Mammary epithelial cell (primary cell): Measurements from ENCODE around the gene SYVN1.
A peak's percentile ranks its signal among the peaks of the same experiment; 100 is the strongest.

Experiments used
- EZH2 ChIP-seq: IDR thresholded peaks from 2 replicates; pipeline ENCODE4 v1.6.1; 2012; ENCODE audit warnings: low read length, inconsistent platforms, borderline replicate concordance
- TF ChIP-seq, protein P1 (sequence below), 2 donors: IDR thresholded peaks in 1 of 2; conservative IDR thresholded peaks in 1 of 2; 2 replicates each; pipeline ENCODE4 v1.5.1; 2011 to 2012; ENCODE audit warnings: inconsistent platforms in 2 of 2, low read length in 2 of 2, mild to moderate bottlenecking in 2 of 2, control low read depth in 1 of 2, low read depth in 1 of 2; ENCODE audit not compliant: insufficient read depth in 1 of 2; ENCODE audit errors: extremely low read depth in 1 of 2

DNA sequence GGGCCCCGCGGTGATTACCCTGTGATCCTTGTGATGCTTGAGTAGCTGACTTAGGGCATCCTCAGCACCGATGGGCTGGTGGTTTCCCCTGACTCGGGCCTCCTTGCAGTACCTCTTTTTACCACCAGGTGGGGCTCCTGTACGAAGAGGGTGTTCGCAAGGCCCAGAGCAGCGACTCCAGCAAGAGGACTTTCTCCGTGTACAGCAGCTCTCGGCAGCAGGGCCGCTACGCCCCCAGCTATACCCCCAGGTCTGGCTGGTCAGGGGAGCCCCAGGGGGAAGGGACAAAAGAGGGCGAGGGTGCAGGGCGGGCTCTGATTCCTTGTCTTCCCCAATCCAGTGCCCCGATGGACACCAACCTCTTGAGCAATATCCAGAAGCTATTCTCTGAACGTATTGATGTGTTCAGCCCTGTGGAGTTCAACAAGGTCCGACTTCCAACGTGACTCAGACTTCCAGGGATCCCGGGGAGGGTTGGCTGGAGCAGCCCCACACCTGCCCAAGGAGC is 23.9 kb downstream of the SYVN1 start:
- TF ChIP-seq, protein P1, sequence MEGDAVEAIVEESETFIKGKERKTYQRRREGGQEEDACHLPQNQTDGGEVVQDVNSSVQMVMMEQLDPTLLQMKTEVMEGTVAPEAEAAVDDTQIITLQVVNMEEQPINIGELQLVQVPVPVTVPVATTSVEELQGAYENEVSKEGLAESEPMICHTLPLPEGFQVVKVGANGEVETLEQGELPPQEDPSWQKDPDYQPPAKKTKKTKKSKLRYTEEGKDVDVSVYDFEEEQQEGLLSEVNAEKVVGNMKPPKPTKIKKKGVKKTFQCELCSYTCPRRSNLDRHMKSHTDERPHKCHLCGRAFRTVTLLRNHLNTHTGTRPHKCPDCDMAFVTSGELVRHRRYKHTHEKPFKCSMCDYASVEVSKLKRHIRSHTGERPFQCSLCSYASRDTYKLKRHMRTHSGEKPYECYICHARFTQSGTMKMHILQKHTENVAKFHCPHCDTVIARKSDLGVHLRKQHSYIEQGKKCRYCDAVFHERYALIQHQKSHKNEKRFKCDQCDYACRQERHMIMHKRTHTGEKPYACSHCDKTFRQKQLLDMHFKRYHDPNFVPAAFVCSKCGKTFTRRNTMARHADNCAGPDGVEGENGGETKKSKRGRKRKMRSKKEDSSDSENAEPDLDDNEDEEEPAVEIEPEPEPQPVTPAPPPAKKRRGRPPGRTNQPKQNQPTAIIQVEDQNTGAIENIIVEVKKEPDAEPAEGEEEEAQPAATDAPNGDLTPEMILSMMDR (conservative IDR thresholded peaks at IDR 0.05 in 1 of 2, IDR thresholded peaks at IDR 0.05 in 1 of 2; ENCODE audit: extremely low read depth in 1 of 2, insufficient read depth in 1 of 2, low read depth in 1 of 2, low read length in 2 of 2): peak; percentile 96 to 98
- no peak for TF ChIP-seq EZH2
